ENCODE data around the gene PTK7. TPM values are rescaled to one million over a fixed set of nuclear protein-coding genes. Genes with fewer than 3 reads are reported as not detected.

Gene PTK7
- total RNA-seq, 1 experiment from 2014 or later: 105 TPM

GRCh38 chr6:43159599-43159998 lies 83.5 kb downstream of the PTK7 start:
- ATAC-seq: no peak
- intact Hi-C loops (cut with micrococcal nuclease): no loop called here
- no peaks in the 10 kb centered on the region for H3K9me3 ChIP-seq (ENCODE audit: control insufficient read depth in 1 of 2, insufficient read depth in 1 of 2, low read depth in 1 of 2, low read length in 2 of 2)
- no peak overlapping the region for H3K27ac ChIP-seq (ENCODE audit: low read depth, low read length)
- no peak overlapping the region for H2AFZ ChIP-seq (ENCODE audit: low read depth, low read length, poor library complexity, severe bottlenecking)
- ChIA-PET CTCF (no interaction called here), POLR2A (no interaction called here), RAD21 (ENCODE audit: low non-redundant PET in 1 of 2, low total read pairs in 2 of 2, uncharacterized antibody in 2 of 2, unreplicated experiment in 2 of 2) (no interaction called here)
- H3K4me2 ChIP-seq (ENCODE audit: low read length): no peak overlapping the region
- no peaks in the 10 kb centered on the region for H3K9me2 ChIP-seq (ENCODE audit: insufficient read depth)
- no peak overlapping the region for H3K9ac ChIP-seq (ENCODE audit: low read length)
- DNase-seq (ENCODE audit: low read depth, low spot score): no peak
- no peaks in the 10 kb centered on the region for H4K20me1 ChIP-seq (ENCODE audit: insufficient read depth)
- peaks cover 0 to 4% of the 10 kb centered on the region in 2 experiments; a peak in 2 of 4 replicates for H3K4me1 ChIP-seq (ENCODE audit: control insufficient read depth in 1 of 2, insufficient read depth in 2 of 2, low read length in 2 of 2)
- H3K4me3 ChIP-seq (replicated peaks in 1 of 2; ENCODE audit: low read depth in 1 of 2, low read length in 2 of 2): no peak overlapping the region
- H3K36me3 ChIP-seq (ENCODE audit: control insufficient read depth in 1 of 2, insufficient read depth in 2 of 2, low read length in 2 of 2): 0 out of 4 replicates have a peak, but pooled peaks cover 0 to 3% of the 10 kb centered on the region in 2 experiments
- H3K27me3 ChIP-seq (ENCODE audit: insufficient read depth, low read length): no peaks in the 10 kb centered on the region
- TF ChIP-seq EGR1 (IDR thresholded peaks at IDR 0.05; ENCODE audit: low read depth) (no peak), POLR2A (IDR thresholded peaks at IDR 0.05; ENCODE audit: borderline replicate concordance, extremely low read depth, insufficient read depth, insufficient read length) (no peak), ZNF274 (IDR thresholded peaks at IDR 0.05; ENCODE audit: low read depth, low read length) (no peak), REST (IDR thresholded peaks at IDR 0.05; ENCODE audit: low read depth) (no peak), YY1 (IDR thresholded peaks at IDR 0.05; ENCODE audit: extremely low read depth, insufficient replicate concordance, low read depth, low read length) (no peak), EZH2 (IDR thresholded peaks at IDR 0.05) (no peak), POLR2AphosphoS5 (IDR thresholded peaks at IDR 0.05; ENCODE audit: low read depth, low read length) (no peak), CTCF (IDR thresholded peaks at IDR 0.05 in 2 of 3, conservative IDR thresholded peaks at IDR 0.05 in 1 of 3; ENCODE audit: borderline replicate concordance in 1 of 3, insufficient read depth in 1 of 3, low read depth in 2 of 3, low read length in 2 of 3) (no peak), ATF3 (IDR thresholded peaks at IDR 0.05) (no peak), ZFX (IDR thresholded peaks at IDR 0.05) (no peak), SRF (IDR thresholded peaks at IDR 0.05; ENCODE audit: low read depth) (no peak), SIN3A (IDR thresholded peaks at IDR 0.05; ENCODE audit: low read depth) (no peak), ZBTB33 (IDR thresholded peaks at IDR 0.05; ENCODE audit: extremely low read depth, insufficient replicate concordance, low read length) (no peak), CEBPB (IDR thresholded peaks at IDR 0.05; ENCODE audit: low read depth) (no peak), EZH2phosphoT487 (IDR thresholded peaks at IDR 0.05; ENCODE audit: borderline replicate concordance) (no peak), TCF7L2 (IDR thresholded peaks at IDR 0.05; ENCODE audit: borderline replicate concordance, extremely low read depth, insufficient read depth, insufficient read length) (no peak), FOSL1 (IDR thresholded peaks at IDR 0.05; ENCODE audit: low read depth) (no peak)
- H3K79me2 ChIP-seq (ENCODE audit: insufficient read depth, low read length): no peaks in the 10 kb centered on the region
- BruUV-seq (replicated peaks): no TSS peak
